Measurements from ENCODE around the gene AMIGO2.

Gene AMIGO2

GRCh38 chr12:47080725-47081502, 1.2 kb upstream of the AMIGO2 start (continued):
- TF ChIP-seq ZNF148 (tag by site-specific recombination; IDR thresholded peaks at IDR 0.05; ENCODE audit: borderline replicate concordance) (0 out of 2 replicates have a peak, but pooled peaks have one; percentile 7), ZFP3 (tag by site-specific recombination; IDR thresholded peaks at IDR 0.05; ENCODE audit: low read depth) (no peak), ZNF274 (IDR thresholded peaks at IDR 0.05; ENCODE audit: low read length) (no peak), ZNF274 (tag by site-specific recombination; IDR thresholded peaks at IDR 0.05; ENCODE audit: borderline replicate concordance) (no peak), ZNF626 (tag by site-specific recombination; IDR thresholded peaks at IDR 0.05) (no peak), HIC1 (tag by site-specific recombination; IDR thresholded peaks at IDR 0.05) (no peak), ZNF169 (tag by site-specific recombination; IDR thresholded peaks at IDR 0.05) (no peak), ZSCAN18 (tag by site-specific recombination; IDR thresholded peaks at IDR 0.05) (no peak), ZNF146 (tag by site-specific recombination; IDR thresholded peaks at IDR 0.05) (no peak), ZBTB20 (tag by site-specific recombination; IDR thresholded peaks at IDR 0.05) (peak; percentile 73), BCL6B (tag by site-specific recombination; IDR thresholded peaks at IDR 0.05) (no peak), ZSCAN16 (tag by site-specific recombination; IDR thresholded peaks at IDR 0.05) (no peak; the same call in 1 of the 2 replicates), ZNF830 (tag by site-specific recombination; IDR thresholded peaks at IDR 0.05; ENCODE audit: low read depth) (no peak), ZNF521 (tag by site-specific recombination; IDR thresholded peaks at IDR 0.05) (no peak), ZNF423 (tag by site-specific recombination; IDR thresholded peaks at IDR 0.05) (no peak), TCF7L2 (IDR thresholded peaks at IDR 0.05; ENCODE audit: borderline replicate concordance, low read depth, low read length) (no peak), ZNF140 (tag by site-specific recombination; IDR thresholded peaks at IDR 0.05) (no peak), INSM2 (tag by site-specific recombination; IDR thresholded peaks at IDR 0.05) (no peak), ZNF473 (tag by site-specific recombination; IDR thresholded peaks at IDR 0.05) (no peak), ZNF596 (tag by site-specific recombination; IDR thresholded peaks at IDR 0.05) (peak; percentile 74; the same call in 1 of the 2 replicates), KLF16 (tag by site-specific recombination; IDR thresholded peaks at IDR 0.05) (peak; percentile 57; the same call in 1 of the 2 replicates), SP3 (tag by site-specific recombination; IDR thresholded peaks at IDR 0.05) (peak; percentile 6; the same call in 1 of the 2 replicates), ZNF658 (tag by site-specific recombination; IDR thresholded peaks at IDR 0.05) (no peak), OVOL3 (tag by site-specific recombination; IDR thresholded peaks at IDR 0.05) (no peak), ZSCAN30 (tag by site-specific recombination; IDR thresholded peaks at IDR 0.05) (no peak), PRDM6 (tag by site-specific recombination; IDR thresholded peaks at IDR 0.05) (0 out of 2 replicates have a peak, but pooled peaks have one; percentile 22), GFI1B (tag by site-specific recombination; IDR thresholded peaks at IDR 0.05) (no peak), IKZF3 (tag by site-specific recombination; IDR thresholded peaks at IDR 0.05) (no peak), ZNF843 (tag by site-specific recombination; IDR thresholded peaks at IDR 0.05) (no peak), ZNF214 (tag by site-specific recombination; IDR thresholded peaks at IDR 0.05; ENCODE audit: borderline replicate concordance) (no peak)

Data from HEK293 (cell line).